Large intestine (tissue), 3 donors: ENCODE data around the gene SLC34A3. TPM values are rescaled to one million over a fixed set of nuclear protein-coding genes. Genes with fewer than 3 reads are reported as not detected.

Experiments
- DNase-seq, 2 donors: peaks; one replicate each; pipeline versions ENCODE4 v3.0.0 to v3.0.0-alpha.2; 2013
- H3K27ac ChIP-seq: one replicate; pipeline ENCODE4 v1.5.1; 2013; ENCODE audit warnings: low read length
- H3K27me3 ChIP-seq: 2 replicates; pipeline ENCODE4 v1.6.1; 2013; ENCODE audit warnings: low read length; ENCODE audit not compliant: control insufficient read depth, insufficient read depth
- H3K36me3 ChIP-seq: 2 replicates; pipeline ENCODE4 v1.6.1; 2013; ENCODE audit warnings: low read length; ENCODE audit not compliant: control insufficient read depth, insufficient read depth
- H3K4me1 ChIP-seq: one replicate; pipeline ENCODE4 v1.6.1; 2013; ENCODE audit warnings: low read length; ENCODE audit not compliant: control insufficient read depth, insufficient read depth
- H3K4me3 ChIP-seq: one replicate; pipeline ENCODE4 v1.5.1; 2013; ENCODE audit warnings: low read length
- H3K9me3 ChIP-seq: one replicate; pipeline ENCODE4 v1.6.1; 2013; ENCODE audit warnings: mild to moderate bottlenecking, low read depth, low read length, moderate library complexity; ENCODE audit not compliant: control insufficient read depth
- WGBS: methylation state at CpG from one replicate; pipeline ENCODE4 v1.1.5; 2013; ENCODE audit warnings: low lambda C conversion rate; ENCODE audit not compliant: insufficient coverage; 5-methylcytosine and 5-hydroxymethylcytosine counted together
- polyA plus RNA-seq: library from polyadenylated mRNA; unstranded; fragments of 120-200 nt; gene quantifications from one replicate; pipeline ENCODE4 v1.2.1, GENCODE V29; 2013

Gene SLC34A3
- polyA plus RNA-seq, 1 donor = 36.9 TPM

DNA sequence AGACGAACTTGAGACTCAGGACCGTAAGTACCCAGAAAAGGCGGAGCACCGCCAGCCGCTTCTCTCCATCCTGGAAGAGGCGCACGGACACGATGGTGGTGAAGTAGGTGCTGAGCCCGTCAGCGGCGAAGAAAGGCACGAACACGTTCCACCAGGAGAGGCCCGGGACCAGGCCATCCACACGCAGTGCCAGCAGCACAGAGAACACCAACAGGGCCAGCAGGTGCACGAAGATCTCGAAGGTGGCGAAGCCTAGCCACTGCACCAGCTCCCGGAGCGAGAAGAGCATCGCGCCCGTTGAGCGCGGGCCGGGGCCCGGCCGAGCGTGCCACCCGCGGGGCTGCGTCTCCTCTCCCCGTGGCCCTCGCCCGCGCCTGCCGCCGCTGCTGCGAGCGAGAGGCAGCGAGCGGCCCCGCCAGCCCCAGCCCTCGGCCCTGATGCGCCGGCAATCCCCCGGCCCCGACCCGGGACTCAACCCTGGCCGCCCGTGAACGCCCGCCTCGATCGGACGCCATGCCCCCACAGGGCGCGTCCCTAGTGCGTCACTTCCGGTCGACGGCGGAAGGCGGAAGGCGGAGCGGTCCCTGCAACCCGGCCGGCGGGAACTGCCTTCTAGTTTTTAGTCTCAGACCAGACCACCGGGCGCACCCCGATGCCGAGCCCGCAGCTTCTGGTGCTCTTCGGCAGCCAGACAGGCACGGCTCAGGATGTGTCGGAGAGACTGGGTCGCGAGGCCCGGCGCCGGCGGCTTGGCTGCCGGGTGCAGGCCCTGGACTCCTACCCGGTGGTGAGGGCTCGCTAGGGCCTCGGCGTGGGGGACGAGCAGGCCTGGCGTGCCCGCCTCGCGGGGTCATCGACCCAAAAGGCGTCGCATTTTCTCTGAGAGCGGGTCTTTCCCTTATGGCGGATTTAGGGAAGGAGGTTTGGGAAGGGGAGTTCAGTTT is 25.3 kb upstream of the SLC34A3 start, which contains the start of the genes NDOR1 and TMEM203:
Gene NDOR1 (plus strand): TSS at position 575 of the 944 bp plus-strand sequence. CDS start 78 bp downstream, at position 653.
Gene TMEM203 (minus strand): TSS at position 523 of the 944 bp plus-strand sequence. CDS start 234 bp downstream, at position 289.
- no peaks in the 10 kb centered on the region for H3K9me3 ChIP-seq
- H3K27me3 ChIP-seq = no peaks in the 10 kb centered on the region
- WGBS = 0% methylated on average over 1 of the region's 98 CpGs
- DNase-seq = peak; percentile 81 to 86
- H3K4me3 ChIP-seq = peak within 1 kb of the TSS; percentile 95
- peaks cover 6% of the 10 kb centered on the region for H3K36me3 ChIP-seq
- peak within 1 kb of the TSS; percentile 48 for H3K27ac ChIP-seq
- H3K4me1 ChIP-seq = peaks cover 27% of the 10 kb centered on the region

DNA sequence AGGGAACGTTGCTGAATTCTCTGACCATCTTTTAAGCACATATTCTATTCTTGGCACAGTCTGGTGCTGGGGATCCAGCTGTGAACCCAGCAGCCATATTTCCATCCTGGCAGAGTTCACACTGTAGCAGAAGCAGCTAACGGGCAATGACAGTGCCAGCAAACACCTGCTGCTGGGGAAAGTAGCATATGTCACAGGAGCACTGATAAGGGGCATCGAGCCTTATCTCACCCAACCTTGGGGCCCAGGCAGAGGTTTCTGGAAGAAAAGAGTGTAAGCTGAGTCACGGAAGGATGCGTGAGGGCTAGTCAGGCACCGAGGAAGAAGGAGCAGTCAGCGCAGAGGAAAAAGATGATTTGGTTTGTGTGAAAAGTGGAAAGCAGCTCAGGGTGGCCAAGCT is 24.1 kb upstream of the SLC34A3 start:
- peaks cover 6% of the 10 kb centered on the region for H3K36me3 ChIP-seq
- H3K27ac ChIP-seq = no peak overlapping the region
- DNase-seq = no peak
- H3K27me3 ChIP-seq = no peaks in the 10 kb centered on the region
- H3K4me1 ChIP-seq = peaks cover 21% of the 10 kb centered on the region
- 93% methylated on average over 3 of the region's 7 CpGs for WGBS
- H3K9me3 ChIP-seq = no peaks in the 10 kb centered on the region
- peak overlapping the region; percentile 95 for H3K4me3 ChIP-seq

DNA sequence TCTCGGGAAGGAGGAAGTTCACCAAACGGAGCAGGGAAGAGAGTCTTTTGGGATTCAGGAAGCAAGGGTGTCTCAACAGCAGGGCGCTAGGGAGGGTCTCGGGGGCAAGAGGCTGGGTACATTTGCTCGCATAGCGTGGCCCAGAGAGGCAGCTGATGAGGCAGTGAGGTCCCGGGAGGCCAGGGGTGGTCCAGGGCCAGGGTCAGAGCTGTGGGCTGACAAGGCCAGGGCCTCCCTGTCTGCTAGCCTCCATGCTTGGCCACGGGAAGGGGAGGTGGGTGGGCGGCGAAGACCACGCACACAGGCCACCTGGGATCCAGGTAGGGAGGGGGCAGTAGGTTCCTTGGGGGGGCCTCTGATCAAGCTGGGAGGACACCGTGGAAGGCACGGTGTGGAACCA is 19.2 kb upstream of the SLC34A3 start:
- H3K27me3 ChIP-seq = no peaks in the 10 kb centered on the region
- peaks cover 1% of the 10 kb centered on the region for H3K4me1 ChIP-seq
- no peak for DNase-seq
- no peak overlapping the region for H3K4me3 ChIP-seq
- peaks cover 17% of the 10 kb centered on the region for H3K36me3 ChIP-seq
- H3K27ac ChIP-seq = no peak overlapping the region
- 90% methylated on average over 2 of the region's 13 CpGs for WGBS
- no peaks in the 10 kb centered on the region for H3K9me3 ChIP-seq

DNA sequence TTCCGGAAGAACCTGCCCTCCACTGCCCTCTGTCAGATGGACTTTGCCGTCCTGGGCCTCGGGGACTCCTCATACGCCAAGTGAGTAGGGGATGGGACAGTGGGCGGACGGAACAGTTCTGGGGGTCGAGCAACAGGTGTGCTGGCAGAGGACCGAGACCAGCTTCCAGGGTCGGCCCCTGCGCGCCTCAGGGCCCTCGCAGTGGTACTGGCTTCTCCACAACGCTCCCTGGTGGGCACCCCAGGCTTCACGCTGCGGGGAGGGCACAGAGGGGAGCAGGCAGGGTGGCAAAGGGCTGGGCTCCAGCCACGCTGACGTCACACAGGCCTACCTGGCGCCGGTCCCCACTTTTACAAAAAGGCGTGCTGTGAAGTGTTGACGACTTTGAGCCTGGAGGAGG is 18.2 kb upstream of the SLC34A3 start:
- Histone ChIP-seq H3K9me3 (no peaks in the 10 kb centered on the region), H3K4me1 (peaks cover 9% of the 10 kb centered on the region), H3K4me3 (no peak overlapping the region), H3K36me3 (peaks cover 17% of the 10 kb centered on the region), H3K27ac (no peak overlapping the region), H3K27me3 (no peaks in the 10 kb centered on the region)
- WGBS = no CpG with 5 or more reads among the region's 21 CpGs
- no peak for DNase-seq

DNA sequence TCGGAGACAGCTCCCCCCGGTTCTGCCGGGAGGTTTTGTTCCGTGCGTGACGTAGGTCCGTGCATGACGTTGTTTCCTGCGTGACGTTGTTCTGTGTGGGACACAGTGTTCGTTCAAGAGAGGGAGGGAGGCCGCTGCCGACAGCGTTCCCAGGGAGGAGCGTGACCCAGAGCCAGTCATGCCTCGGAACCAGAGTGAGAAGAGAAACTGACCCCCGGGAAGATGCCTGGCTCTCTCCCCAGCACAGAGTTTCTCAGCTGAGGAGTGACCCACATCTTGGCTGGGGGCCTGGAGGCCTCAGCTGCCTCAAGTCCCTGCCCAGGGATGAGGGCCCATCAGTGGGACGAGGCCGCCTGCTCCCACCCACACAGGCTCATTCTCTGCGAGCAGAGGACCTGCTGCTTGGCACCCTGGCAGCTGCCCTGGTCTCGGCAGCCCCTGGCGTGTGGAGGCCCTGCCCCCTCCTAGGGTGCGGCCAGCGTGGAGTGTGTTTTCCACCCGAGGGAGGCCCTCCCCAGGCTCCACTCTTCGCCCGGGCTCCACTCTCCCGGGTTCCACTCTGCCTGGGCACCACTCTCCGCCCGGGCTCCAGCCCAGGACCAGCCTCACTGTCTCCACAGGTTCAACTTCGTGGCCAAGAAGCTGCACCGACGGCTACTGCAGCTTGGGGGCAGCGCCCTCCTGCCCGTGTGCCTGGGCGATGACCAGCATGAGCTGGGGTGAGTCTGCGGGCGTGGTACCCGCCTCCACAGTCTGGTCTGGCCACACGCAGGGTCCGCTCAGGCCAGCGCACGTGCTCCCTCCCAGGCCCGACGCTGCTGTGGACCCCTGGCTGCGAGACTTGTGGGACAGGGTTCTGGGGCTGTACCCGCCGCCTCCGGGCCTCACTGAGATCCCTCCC is 17.3 kb upstream of the SLC34A3 start:
- no peak overlapping the region for H3K27ac ChIP-seq
- H3K27me3 ChIP-seq = no peaks in the 10 kb centered on the region
- peaks cover 18% of the 10 kb centered on the region for H3K4me1 ChIP-seq
- H3K4me3 ChIP-seq = no peak overlapping the region
- no peak for DNase-seq
- H3K9me3 ChIP-seq = no peaks in the 10 kb centered on the region
- peaks cover 17% of the 10 kb centered on the region for H3K36me3 ChIP-seq
- no CpG with 5 or more reads among the region's 49 CpGs for WGBS

DNA sequence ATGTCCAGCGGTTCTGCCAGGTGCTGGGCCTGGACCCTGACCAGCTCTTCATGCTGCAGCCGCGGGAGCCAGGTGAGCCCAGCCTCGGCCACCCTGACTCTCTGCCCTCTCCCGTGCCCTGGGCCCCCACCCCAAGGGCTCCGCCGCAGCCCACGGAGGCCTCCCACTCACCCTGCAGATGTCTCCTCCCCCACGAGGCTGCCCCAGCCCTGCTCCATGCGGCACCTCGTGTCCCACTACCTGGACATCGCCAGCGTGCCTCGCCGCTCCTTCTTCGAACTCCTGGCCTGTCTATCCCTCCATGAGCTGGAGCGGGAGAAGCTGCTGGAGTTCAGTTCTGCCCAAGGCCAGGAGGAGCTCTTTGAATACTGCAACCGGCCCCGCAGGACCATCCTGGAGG is 16.1 kb upstream of the SLC34A3 start:
- Histone ChIP-seq H3K4me1 (peaks cover 27% of the 10 kb centered on the region), H3K4me3 (no peak overlapping the region), H3K27ac (no peak overlapping the region), H3K27me3 (no peaks in the 10 kb centered on the region), H3K9me3 (no peaks in the 10 kb centered on the region), H3K36me3 (peaks cover 15% of the 10 kb centered on the region)
- no peak for DNase-seq
- WGBS = no CpG with 5 or more reads among the region's 19 CpGs

DNA sequence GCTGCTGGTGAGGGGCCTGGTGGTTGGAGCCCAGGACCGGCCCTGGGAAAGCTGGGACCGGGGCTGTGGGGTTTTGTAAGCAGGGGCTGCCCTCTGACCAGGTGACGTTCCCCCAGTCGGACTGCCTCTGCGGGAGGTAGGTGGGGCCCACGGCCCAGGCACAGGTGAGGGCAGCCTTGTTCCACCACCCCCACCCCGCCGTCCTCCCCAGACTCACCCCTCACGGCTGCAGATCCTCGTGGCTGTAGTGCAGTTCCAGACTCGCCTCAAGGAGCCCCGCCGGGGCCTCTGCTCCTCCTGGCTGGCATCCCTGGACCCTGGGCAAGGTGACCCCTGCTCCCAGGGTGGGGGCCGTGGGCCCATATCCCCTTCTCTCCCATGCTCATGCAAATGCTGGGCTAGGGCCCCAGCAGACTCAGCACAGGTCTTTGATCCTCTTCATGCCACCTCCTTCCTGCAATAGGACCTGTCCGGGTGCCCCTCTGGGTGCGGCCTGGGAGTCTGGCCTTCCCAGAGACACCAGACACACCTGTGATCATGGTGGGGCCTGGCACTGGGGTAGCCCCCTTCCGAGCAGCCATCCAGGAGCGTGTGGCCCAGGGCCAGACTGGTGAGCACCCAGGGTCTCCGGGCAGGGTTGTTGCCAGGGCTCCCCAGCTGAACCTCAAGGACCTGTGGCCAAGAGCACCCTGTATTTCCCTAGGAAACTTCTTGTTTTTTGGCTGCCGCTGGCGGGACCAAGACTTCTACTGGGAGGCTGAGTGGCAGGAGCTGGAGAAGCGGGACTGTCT is 15.3 kb upstream of the SLC34A3 start:
- Histone ChIP-seq H3K27ac (no peak overlapping the region), H3K27me3 (no peaks in the 10 kb centered on the region), H3K9me3 (peaks cover 5% of the 10 kb centered on the region), H3K36me3 (peaks cover 13% of the 10 kb centered on the region), H3K4me3 (no peak overlapping the region), H3K4me1 (peaks cover 28% of the 10 kb centered on the region)
- WGBS = no CpG with 5 or more reads among the region's 22 CpGs
- no peak for DNase-seq

DNA sequence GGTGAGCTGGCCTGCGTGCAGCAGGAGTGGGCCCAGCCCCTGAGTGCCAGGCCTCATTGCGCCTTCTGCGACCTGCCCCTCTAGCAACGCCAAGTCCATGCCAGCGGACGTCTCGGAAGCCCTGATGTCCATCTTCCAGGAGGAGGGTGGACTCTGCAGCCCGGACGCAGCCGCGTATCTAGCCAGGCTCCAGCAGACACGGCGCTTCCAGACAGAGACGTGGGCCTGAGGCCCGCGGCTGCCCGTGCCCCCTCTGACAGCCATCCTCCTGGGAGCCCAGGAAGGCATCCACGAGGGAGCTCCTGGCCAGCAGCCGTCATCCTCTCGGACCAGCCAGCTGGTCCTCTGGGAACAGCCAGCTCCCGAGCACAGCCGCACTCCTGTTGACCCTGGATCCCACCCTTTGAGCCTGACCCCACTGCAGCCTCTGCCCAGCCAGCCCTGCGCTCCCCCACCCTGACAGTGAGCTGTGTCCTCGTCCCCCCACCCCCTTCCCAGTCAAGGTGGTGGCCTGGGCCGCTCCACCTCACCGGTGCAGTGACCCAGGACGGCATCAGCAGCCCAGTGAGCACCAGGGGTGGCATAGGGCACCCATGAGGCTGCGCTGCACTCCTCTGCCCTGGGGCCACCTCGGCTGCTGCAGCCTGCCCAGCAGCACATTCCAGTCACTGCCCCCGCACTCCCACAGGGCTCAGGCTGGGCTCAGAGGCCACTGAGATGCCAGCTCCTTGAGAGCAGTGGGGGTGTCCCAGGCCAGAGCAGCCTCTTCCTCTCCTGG is 14.3 kb upstream of the SLC34A3 start:
- no CpG with 5 or more reads among the region's 30 CpGs for WGBS
- Histone ChIP-seq H3K27me3 (no peaks in the 10 kb centered on the region), H3K9me3 (peaks cover 9% of the 10 kb centered on the region), H3K27ac (no peak overlapping the region), H3K4me3 (no peak overlapping the region), H3K4me1 (peaks cover 28% of the 10 kb centered on the region), H3K36me3 (peaks cover 13% of the 10 kb centered on the region)
- DNase-seq = no peak
